ENCODE data around the gene RAB22A.

Gene RAB22A

DNA sequence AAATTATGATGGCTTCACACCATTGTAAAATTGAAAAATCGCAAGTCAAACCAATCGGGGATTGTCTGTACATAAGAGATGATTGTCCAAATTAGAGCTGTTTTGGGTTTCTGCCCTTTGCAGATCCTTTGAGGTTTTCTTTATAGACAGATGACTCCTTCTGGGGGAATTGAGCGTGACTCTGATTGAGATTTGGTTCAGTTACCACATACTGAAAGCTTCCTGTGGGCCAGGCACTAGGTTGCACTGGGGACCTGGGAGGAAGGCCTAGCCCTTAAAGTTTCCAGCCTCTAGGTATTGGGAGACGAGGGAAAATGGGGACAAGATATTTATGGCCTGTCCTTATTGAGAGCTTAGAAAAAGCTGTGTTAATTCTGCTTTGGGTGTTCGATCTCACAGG is 88.7 kb downstream of the RAB22A start:
- H3K4me3 ChIP-seq (ENCODE audit: low read length): no peak overlapping the region
- TF ChIP-seq, protein P1, sequence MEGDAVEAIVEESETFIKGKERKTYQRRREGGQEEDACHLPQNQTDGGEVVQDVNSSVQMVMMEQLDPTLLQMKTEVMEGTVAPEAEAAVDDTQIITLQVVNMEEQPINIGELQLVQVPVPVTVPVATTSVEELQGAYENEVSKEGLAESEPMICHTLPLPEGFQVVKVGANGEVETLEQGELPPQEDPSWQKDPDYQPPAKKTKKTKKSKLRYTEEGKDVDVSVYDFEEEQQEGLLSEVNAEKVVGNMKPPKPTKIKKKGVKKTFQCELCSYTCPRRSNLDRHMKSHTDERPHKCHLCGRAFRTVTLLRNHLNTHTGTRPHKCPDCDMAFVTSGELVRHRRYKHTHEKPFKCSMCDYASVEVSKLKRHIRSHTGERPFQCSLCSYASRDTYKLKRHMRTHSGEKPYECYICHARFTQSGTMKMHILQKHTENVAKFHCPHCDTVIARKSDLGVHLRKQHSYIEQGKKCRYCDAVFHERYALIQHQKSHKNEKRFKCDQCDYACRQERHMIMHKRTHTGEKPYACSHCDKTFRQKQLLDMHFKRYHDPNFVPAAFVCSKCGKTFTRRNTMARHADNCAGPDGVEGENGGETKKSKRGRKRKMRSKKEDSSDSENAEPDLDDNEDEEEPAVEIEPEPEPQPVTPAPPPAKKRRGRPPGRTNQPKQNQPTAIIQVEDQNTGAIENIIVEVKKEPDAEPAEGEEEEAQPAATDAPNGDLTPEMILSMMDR (conservative IDR thresholded peaks at IDR 0.05; ENCODE audit: low read length): no peak
- no peak for DNase-seq (ENCODE audit: low read depth)

DNA sequence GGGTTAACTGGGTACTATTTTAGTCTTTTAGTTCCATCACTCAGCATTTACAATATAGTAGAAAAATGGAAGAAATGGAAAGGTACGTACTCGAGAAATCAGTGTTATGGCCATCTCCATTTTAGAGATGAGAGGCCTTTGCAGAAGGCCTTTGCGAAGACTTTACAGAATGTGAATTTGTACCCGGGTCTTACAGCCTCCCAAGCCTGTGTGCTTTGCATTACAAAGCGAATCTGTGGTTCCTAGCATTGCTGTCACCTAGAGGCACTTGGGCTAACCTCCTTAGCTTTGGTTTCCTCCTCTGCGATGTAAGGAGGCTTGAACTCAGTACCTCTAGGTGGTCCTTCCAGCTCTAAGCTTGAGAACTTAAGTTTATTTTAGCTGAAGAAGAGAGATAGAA is 90.4 kb downstream of the RAB22A start:
- no peak for DNase-seq (ENCODE audit: low read depth)
- TF ChIP-seq, protein P1 (conservative IDR thresholded peaks at IDR 0.05; ENCODE audit: low read length): no peak
- H3K4me3 ChIP-seq (ENCODE audit: low read length): no peak overlapping the region

DNA sequence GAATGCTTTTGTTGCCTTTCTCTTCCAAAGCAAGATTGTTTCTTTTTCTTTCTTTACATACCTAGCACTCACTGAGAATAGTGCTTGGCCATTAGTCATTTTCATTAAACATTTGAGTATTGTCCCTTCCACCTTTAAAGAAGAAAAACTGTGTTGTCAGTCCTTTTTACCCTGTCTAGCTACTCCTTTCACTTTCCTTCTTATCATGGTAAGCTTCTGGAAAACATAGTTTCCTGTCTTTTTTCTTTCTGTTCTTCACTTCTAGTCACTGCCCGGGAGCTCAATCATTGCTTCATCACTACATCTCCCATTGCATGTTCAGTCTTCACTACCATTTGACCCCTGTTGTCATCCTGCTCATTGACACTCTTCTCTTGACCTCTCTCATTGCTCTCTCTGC is 91.6 kb downstream of the RAB22A start:
- H3K4me3 ChIP-seq (ENCODE audit: low read length): no peak overlapping the region
- TF ChIP-seq, protein P1 (conservative IDR thresholded peaks at IDR 0.05; ENCODE audit: low read length): no peak
- no peak for DNase-seq (ENCODE audit: low read depth)

DNA sequence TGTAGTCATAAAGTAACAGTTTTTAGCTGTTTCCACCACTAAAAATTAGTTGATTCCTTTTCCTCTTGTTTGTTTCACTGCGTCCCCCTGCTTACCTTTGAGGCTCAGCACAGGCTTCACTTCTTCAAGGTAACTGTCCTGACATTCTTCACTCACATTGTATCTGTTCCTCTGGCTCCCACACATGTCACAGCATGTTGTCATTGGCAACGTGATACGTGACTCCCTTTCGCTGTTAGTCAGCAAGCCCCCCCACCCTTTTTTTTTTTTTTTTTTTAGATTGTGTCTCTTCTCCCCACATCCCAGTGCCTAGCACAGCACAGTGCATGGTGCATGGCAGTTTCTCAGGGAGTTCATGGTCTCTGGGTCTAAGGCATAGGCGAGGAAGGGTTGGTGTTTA is 92.8 kb downstream of the RAB22A start:
- DNase-seq (ENCODE audit: low read depth): no peak
- TF ChIP-seq, protein P1 (conservative IDR thresholded peaks at IDR 0.05; ENCODE audit: low read length): no peak
- no peak overlapping the region for H3K4me3 ChIP-seq (ENCODE audit: low read length)

DNA sequence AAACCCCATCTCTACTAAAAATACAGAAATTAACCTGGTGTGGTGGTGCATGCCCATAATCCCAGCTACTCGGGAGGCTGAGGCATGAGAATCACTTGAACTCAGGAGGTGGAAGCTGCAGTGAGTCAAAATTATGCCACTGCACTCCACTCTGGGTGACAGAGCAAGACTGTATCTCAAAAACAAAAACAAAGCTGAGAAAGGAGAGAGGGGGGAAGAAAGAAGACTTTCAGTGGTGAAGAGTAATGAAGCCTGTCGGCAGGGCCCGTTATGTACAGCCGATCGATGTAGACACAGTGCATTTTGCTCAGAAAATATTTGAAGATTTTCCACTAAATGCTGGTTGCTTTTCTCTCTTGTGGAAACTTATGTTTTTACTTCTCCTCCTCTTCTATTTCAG is 93.3 kb downstream of the RAB22A start:
- TF ChIP-seq, protein P1 (conservative IDR thresholded peaks at IDR 0.05; ENCODE audit: low read length): no peak
- no peak overlapping the region for H3K4me3 ChIP-seq (ENCODE audit: low read length)
- DNase-seq (ENCODE audit: low read depth): no peak

DNA sequence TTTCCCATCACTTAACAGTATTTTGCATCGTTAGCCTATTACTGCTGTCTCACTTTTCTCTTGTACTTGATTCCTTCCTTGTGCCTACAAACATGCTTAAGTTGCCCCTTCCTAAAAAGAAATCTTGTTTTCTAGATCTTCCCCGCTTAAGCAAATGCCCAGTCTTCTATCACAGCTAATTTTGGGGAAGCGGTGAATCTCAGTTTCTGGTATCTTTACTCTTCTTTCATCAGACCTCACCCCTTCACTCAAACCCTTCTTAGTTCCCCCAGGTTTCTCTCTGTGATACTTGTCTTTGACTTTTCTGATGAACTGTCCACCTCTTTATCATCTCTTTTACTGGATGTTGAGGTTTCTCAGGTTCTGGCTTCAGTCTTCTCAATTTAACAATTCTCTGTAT is 93.8 kb downstream of the RAB22A start:
- H3K4me3 ChIP-seq (ENCODE audit: low read length): no peak overlapping the region
- TF ChIP-seq, protein P1 (conservative IDR thresholded peaks at IDR 0.05; ENCODE audit: low read length): no peak
- no peak for DNase-seq (ENCODE audit: low read depth)

DNA sequence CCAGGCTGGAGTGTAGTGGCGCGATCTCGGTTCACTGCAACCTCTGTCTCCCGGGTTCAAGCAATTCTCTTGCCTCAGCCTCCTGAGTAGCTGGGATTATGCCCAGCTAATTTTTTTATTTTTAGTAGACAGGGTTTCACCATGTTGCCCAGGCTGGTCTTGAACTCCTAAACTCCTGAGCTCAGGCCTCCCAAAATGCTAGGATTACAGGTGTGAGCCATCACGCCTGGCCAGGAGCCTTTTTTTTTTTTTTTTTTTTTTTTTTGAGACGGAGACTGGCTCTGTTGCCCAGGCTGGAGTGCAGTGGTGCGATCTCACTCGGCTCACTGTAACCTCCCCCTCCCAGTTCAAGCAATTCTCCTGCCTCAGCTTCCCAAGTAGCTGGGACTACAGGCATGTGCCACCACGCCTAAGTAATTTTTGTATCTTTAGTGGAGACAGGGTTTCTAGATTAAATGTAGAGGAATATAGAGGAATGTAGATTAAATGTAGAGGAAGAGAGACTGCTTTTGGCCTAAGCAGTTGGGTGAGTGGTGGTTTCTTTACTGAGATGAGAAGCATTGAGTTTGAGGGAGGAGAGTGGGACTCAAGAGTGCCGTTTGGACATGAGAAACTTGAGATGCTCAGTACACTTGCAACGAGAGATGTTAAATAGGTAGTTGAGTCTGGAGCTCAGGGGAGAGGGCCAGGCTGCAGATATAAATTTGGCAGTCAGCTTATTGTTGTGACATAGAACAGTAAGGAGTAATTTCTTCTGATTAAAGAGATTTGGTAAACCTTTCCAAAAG is 96.2 kb downstream of the RAB22A start:
- no peak for DNase-seq (ENCODE audit: low read depth)
- H3K4me3 ChIP-seq (ENCODE audit: low read length): no peak overlapping the region
- TF ChIP-seq, protein P1 (conservative IDR thresholded peaks at IDR 0.05; ENCODE audit: low read length): no peak
